H1 (cell line): ENCODE measurements around the gene RNFT2. TPM values are rescaled to one million over a fixed set of nuclear protein-coding genes. Genes with fewer than 3 reads are reported as not detected.

Experiments used
- CTCF ChIA-PET: fragments of 300-600 bp; sonication (Branson Sonifier 250); formaldehyde crosslinking; loops from one replicate; lab custom pipeline; 2021; ENCODE audit not compliant: partially characterized antibody; lab: Charles Lee
- POLR2A ChIA-PET: fragments of 300-600 bp; sonication (Branson Sonifier 250); formaldehyde crosslinking; loops from one replicate; lab custom pipeline; 2021; ENCODE audit warnings: inconsistent platforms; ENCODE audit not compliant: partially characterized antibody; lab: Charles Lee
- DNase-seq, 2 experiments: peaks; one replicate each; pipeline versions ENCODE4 v3.0.0 to v3.0.0-alpha.2; 2010 to 2022; ENCODE audit warnings: low spot score in 2 of 2, low read depth in 1 of 2, mixed read lengths in 1 of 2
- FAIRE-seq: peaks from 2 replicates; lab custom pipeline; 2011; peaks lifted over from hg19 to GRCh38; lab: Jason Lieb, UNC
- H2AFZ ChIP-seq: 2 replicates; pipeline ENCODE4 v1.8.1; 2012; ENCODE audit warnings: low read length, inconsistent platforms
- H2AK5ac ChIP-seq: 2 replicates; pipeline ENCODE4 v1.6.1; 2013; ENCODE audit warnings: low read depth, low read length
- H2BK120ac ChIP-seq: replicated peaks from 2 replicates; pipeline ENCODE3; 2013; ENCODE audit warnings: low read depth, low read length, inconsistent platforms
- H2BK12ac ChIP-seq: 2 replicates; pipeline ENCODE4 v1.6.1; 2013; ENCODE audit warnings: low read depth, low read length
- H2BK15ac ChIP-seq: 2 replicates; pipeline ENCODE4 v1.6.1; 2013; ENCODE audit warnings: low read length
- H2BK20ac ChIP-seq: 2 replicates; pipeline ENCODE4 v1.6.1; 2013; ENCODE audit warnings: low read length
- H2BK5ac ChIP-seq: 2 replicates; pipeline ENCODE4 v1.6.1; 2013; ENCODE audit warnings: low read depth, low read length
- H3K14ac ChIP-seq: 2 replicates; pipeline ENCODE4 v1.6.1; 2013; ENCODE audit warnings: inconsistent platforms; ENCODE audit not compliant: insufficient read length
- H3K18ac ChIP-seq: 2 replicates; pipeline ENCODE4 v1.6.1; 2013; ENCODE audit warnings: low read length; ENCODE audit errors: extremely low read depth
- H3K23ac ChIP-seq: 2 replicates; pipeline ENCODE4 v1.6.1; 2013; ENCODE audit warnings: inconsistent platforms; ENCODE audit not compliant: insufficient read length
- H3K23me2 ChIP-seq: 2 replicates; pipeline ENCODE4 v1.6.1; 2013; ENCODE audit warnings: low read depth, low read length
- H3K27ac ChIP-seq: 2 replicates; pipeline ENCODE4 v1.6.1; 2011; ENCODE audit warnings: low read depth, low read length, inconsistent platforms
- H3K27me3 ChIP-seq, 4 experiments: replicated peaks in 1 of 4; 1 replicate in 1 of 4; 2 replicates in 3 of 4; pipeline versions ENCODE4 v1.6.1 to v1.8.1; 2011 to 2013; ENCODE audit warnings: low read length in 3 of 4, mild to moderate bottlenecking in 3 of 4, inconsistent platforms in 2 of 4, mixed read lengths in 2 of 4, moderate library complexity in 1 of 4; ENCODE audit not compliant: control insufficient read depth in 3 of 4, insufficient read depth in 3 of 4; ENCODE audit errors: extremely low read depth in 1 of 4
- H3K36me3 ChIP-seq, 4 experiments: 2 replicates each; pipeline versions ENCODE4 v1.6.1 to v1.8.1; 2011 to 2013; ENCODE audit warnings: mild to moderate bottlenecking in 4 of 4, low read length in 3 of 4, moderate library complexity in 2 of 4, control low read depth in 1 of 4, inconsistent platforms in 1 of 4; ENCODE audit not compliant: insufficient read depth in 4 of 4, control insufficient read depth in 2 of 4
- H3K4ac ChIP-seq: replicated peaks from 2 replicates; pipeline ENCODE3; 2013; ENCODE audit warnings: low read length, low read depth, mixed read lengths, inconsistent platforms; ENCODE audit not compliant: insufficient read length
- H3K4me1 ChIP-seq, 4 experiments: replicated peaks in 1 of 4; 1 replicate in 1 of 4; 2 replicates in 3 of 4; pipeline versions ENCODE4 v1.6.1 to v1.8.1; 2011 to 2013; ENCODE audit warnings: low read length in 3 of 4, inconsistent platforms in 2 of 4, mixed read lengths in 1 of 4; ENCODE audit not compliant: insufficient read depth in 4 of 4, control insufficient read depth in 3 of 4
- H3K4me2 ChIP-seq, 2 experiments: 2 replicates each; pipeline versions ENCODE4 v1.6.1 to v1.8.1; 2011 to 2013; ENCODE audit warnings: low read depth in 2 of 2, low read length in 2 of 2, control low read depth in 1 of 2, inconsistent platforms in 1 of 2, mild to moderate bottlenecking in 1 of 2; ENCODE audit not compliant: insufficient read depth in 1 of 2
- H3K4me3 ChIP-seq, 4 experiments: fragments of 200-600, 300-600 bp in 1 of 4; sonication (generic), shearing (Covaris generic), sonication (Bioruptor Twin) in 1 of 4; 2 replicates each; pipeline versions ENCODE4 v1.5.1 to v1.8.1; 2011 to 2016; ENCODE audit warnings: low read length in 4 of 4, low read depth in 3 of 4, control low read depth in 2 of 4, inconsistent platforms in 2 of 4, mild to moderate bottlenecking in 2 of 4, mixed read lengths in 1 of 4, moderate library complexity in 1 of 4; ENCODE audit not compliant: insufficient read depth in 2 of 4; ENCODE audit errors: extremely low read depth in 1 of 4
- H3K56ac ChIP-seq: replicated peaks from 2 replicates; pipeline ENCODE3; 2013; ENCODE audit warnings: low read depth, mild to moderate bottlenecking, mixed read lengths, low read length, inconsistent platforms; ENCODE audit not compliant: insufficient read length
- H3K79me1 ChIP-seq: 2 replicates; pipeline ENCODE4 v1.6.1; 2013; ENCODE audit warnings: low read depth, low read length, control low read depth
- H3K79me2 ChIP-seq, 2 experiments: 2 replicates each; pipeline versions ENCODE4 v1.6.1 to v1.8.1; 2012 to 2013; ENCODE audit warnings: low read length in 2 of 2, mild to moderate bottlenecking in 2 of 2, inconsistent platforms in 1 of 2; ENCODE audit not compliant: insufficient read depth in 2 of 2, control insufficient read depth in 1 of 2
- H3K9ac ChIP-seq, 4 experiments: replicated peaks in 1 of 4; 1 replicate in 1 of 4; 2 replicates in 3 of 4; pipeline versions ENCODE4 v1.6.1 to v1.8.1; 2011 to 2013; ENCODE audit warnings: low read depth in 3 of 4, low read length in 3 of 4, control low read depth in 2 of 4, mild to moderate bottlenecking in 2 of 4, moderate library complexity in 2 of 4, inconsistent platforms in 1 of 4; ENCODE audit errors: extremely low read depth in 1 of 4
- H3K9me3 ChIP-seq, 2 experiments: 2 replicates each; pipeline versions ENCODE4 v1.6.1 to v1.8.1; 2012 to 2013; ENCODE audit warnings: mild to moderate bottlenecking in 2 of 2, moderate library complexity in 2 of 2, control low read depth in 1 of 2, inconsistent platforms in 1 of 2, low read depth in 1 of 2, low read length in 1 of 2, mixed read lengths in 1 of 2; ENCODE audit not compliant: insufficient read depth in 2 of 2
- H4K20me1 ChIP-seq, 2 experiments: replicated peaks in 1 of 2; 2 replicates each; pipeline versions ENCODE3 to v1.8.1; 2011 to 2013; ENCODE audit warnings: inconsistent platforms in 2 of 2, low read length in 2 of 2, mild to moderate bottlenecking in 1 of 2; ENCODE audit not compliant: insufficient read depth in 2 of 2, control insufficient read depth in 1 of 2
- H4K5ac ChIP-seq: 2 replicates; pipeline ENCODE4 v1.6.1; 2013; ENCODE audit warnings: low read length, low read depth, mixed read lengths, inconsistent platforms; ENCODE audit not compliant: insufficient read length
- H4K8ac ChIP-seq: 2 replicates; pipeline ENCODE4 v1.8.0; 2013; ENCODE audit warnings: mild to moderate bottlenecking, moderate library complexity, low read length, inconsistent platforms; ENCODE audit not compliant: insufficient read depth; ENCODE audit errors: extremely low read depth
- H4K91ac ChIP-seq: replicated peaks from 2 replicates; pipeline ENCODE3; 2013; ENCODE audit warnings: low read length, mixed read lengths, inconsistent platforms; ENCODE audit not compliant: insufficient read length
- BCL11A ChIP-seq, 2 experiments: IDR thresholded peaks; one replicate each; pipeline ENCODE4 v1.6.1; 2011; ENCODE audit warnings: low read depth in 2 of 2, low read length in 2 of 2, mild to moderate bottlenecking in 2 of 2
- HDAC6 ChIP-seq: IDR thresholded peaks from one replicate; pipeline ENCODE4 v1.7.1; 2012; ENCODE audit warnings: low read depth, mild to moderate bottlenecking, inconsistent platforms, low read length, moderate library complexity
- POLR2AphosphoS5 ChIP-seq: IDR thresholded peaks from 2 replicates; pipeline ENCODE4 v1.6.1; 2011; ENCODE audit warnings: low read depth, low read length
- SIRT6 ChIP-seq: IDR thresholded peaks from one replicate; pipeline ENCODE4 v1.7.1; 2012; ENCODE audit warnings: low read length, inconsistent platforms
- WGBS, 2 experiments: shearing (Covaris generic) in 1 of 2; methylation state at CpG; one replicate each; pipeline versions ENCODE4 v1.1.6 to v1.1.7; 2013 to 2015; ENCODE audit warnings: low lambda C conversion rate in 2 of 2, mixed read lengths in 2 of 2, inconsistent platforms in 1 of 2, low coverage in 1 of 2, missing lambda C conversion rate in 1 of 2; ENCODE audit not compliant: insufficient replicate concordance in 2 of 2, insufficient coverage in 1 of 2, insufficient read length in 1 of 2; ENCODE audit errors: extremely low coverage in 1 of 2, missing lambda C conversion rate in 1 of 2; 5-methylcytosine and 5-hydroxymethylcytosine counted together
- polyA plus RNA-seq, 7 experiments: library from polyadenylated mRNA; depleted of rRNA in 3 of 7; stranded (reverse) in 5 of 7; unstranded in 2 of 7; fragments of >200 nt in 5 of 7; fragments of 200-250 nt in 2 of 7; gene quantifications; 1 replicate in 5 of 7; 2 replicates in 1 of 7; 4 replicates in 1 of 7; pipeline versions ENCODE4 v1.2.1 to v1.2.3, GENCODE V29; 2011 to 2013; ENCODE audit warnings: missing spikeins in 2 of 7, mixed read lengths in 2 of 7
- total RNA-seq: library from RNA; stranded (reverse); fragmentation: NEBNext Ultra II Directional; extraction: Animal tissue kit (Norgen Biotek cat#: 25700); gene quantifications from 2 replicates; pipeline ENCODE4 v1.2.1, GENCODE V29; 2021

RNFT2 gene
- total and polyA plus RNA-seq, 2 of the 8 experiments (the other 6 are each of a cell fraction or from before 2014, with no cell fraction given): 14.2 to 33.1 TPM

DNA sequence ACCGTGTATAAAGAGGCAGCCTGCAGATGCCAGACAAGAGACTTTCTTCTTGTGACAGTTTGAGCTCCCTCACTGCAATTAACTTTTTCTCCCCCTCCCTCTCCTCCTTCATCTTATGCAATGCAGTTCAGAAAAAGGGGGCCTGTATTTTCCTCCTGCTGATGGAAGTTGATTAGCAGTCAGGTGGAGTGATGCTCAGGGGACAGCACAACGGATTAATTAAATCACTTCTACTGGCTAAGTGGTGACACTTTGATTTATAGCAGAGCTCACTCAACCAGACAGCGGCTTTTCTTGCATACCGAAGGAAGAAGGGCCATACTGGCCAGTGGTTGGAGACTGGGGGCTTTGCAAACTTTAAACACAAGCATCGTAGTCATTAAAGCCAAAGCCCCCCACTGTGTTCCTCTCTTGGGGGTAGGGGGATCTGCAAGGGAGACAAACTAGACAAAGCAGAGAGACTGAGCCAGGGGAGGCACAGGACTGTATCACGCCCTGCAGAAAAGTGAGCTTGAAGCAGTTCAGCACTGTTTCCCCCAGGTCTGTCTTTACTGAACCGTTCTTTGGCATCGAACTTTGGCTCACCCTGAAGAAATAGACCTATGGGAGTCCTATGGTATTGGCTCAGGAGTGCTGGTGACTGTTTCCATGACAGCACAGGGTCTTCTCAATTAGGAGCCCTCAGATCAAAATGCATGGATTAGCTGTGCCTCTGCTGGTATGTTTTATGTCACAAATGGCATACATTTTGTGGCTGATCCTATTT, 48.0 kb upstream of the RNFT2 start:
- Histone ChIP-seq H3K79me1 (no peaks in the 10 kb centered on the region), H2BK5ac (no peak overlapping the region), H3K27ac (no peak overlapping the region), H3K36me3 (no peaks in the 10 kb centered on the region), H4K20me1 (no peaks in the 10 kb centered on the region), H3K14ac (no peak overlapping the region), H4K91ac (no peak overlapping the region), H3K27me3 (peaks cover 0 to 10% (median 7%) of the 10 kb centered on the region in 4 experiments; a peak in 6 of 7 replicates)
- CTCF ChIA-PET: interaction anchor here (0.6 to 2.6 kb wide), 11 partner anchors 8 to 692 kb away, joined by 3 to 9 read pairs (median 4); no protein-coding TSS in a partner anchor
- 91% methylated on average over 8 of the region's 8 CpGs; no CpG with 5 or more reads in 1 of the 2 experiments for WGBS, 2 experiments
- no peak for TF ChIP-seq HDAC6
- TF ChIP-seq SIRT6: no peak
- TF ChIP-seq BCL11A (IDR thresholded peaks at IDR 0.05; ENCODE audit: low read depth in 2 of 2, low read length in 2 of 2): no peak
- TF ChIP-seq POLR2AphosphoS5: no peak
- TF ChIP-seq, all 59 proteins: peak for 0
- no peak overlapping the region for H2BK120ac ChIP-seq
- H4K5ac ChIP-seq: no peak overlapping the region
- no peak overlapping the region for H2BK20ac ChIP-seq
- H3K4ac ChIP-seq: no peak overlapping the region
- no peak overlapping the region for H2BK12ac ChIP-seq
- no peak overlapping the region for H2AK5ac ChIP-seq
- H3K79me2 ChIP-seq: no peaks in the 10 kb centered on the region
- no peak overlapping the region for H3K18ac ChIP-seq
- H3K9ac ChIP-seq: no peak overlapping the region
- H3K23ac ChIP-seq: no peak overlapping the region
- 0 out of 2 replicates have a peak, but pooled peaks cover 5% of the 10 kb centered on the region for H3K23me2 ChIP-seq
- H3K56ac ChIP-seq: no peak overlapping the region
- H4K8ac ChIP-seq: no peak overlapping the region
- no peaks in the 10 kb centered on the region for H3K9me3 ChIP-seq
- H2AFZ ChIP-seq: no peak overlapping the region
- H2BK15ac ChIP-seq: no peak overlapping the region
- H3K4me3 ChIP-seq: no peak overlapping the region
- POLR2A ChIA-PET: no interaction called here
- peaks cover 0 to 10% (median 4%) of the 10 kb centered on the region in 4 experiments; a peak in 5 of 7 replicates for H3K4me1 ChIP-seq
- FAIRE-seq (no peak), DNase-seq (no peak)
- no peak overlapping the region for H3K4me2 ChIP-seq
